ENCODE data around the gene GPRIN2. TPM values are rescaled to one million over a fixed set of nuclear protein-coding genes. Genes with fewer than 3 reads are reported as not detected.

GPRIN2 gene
- total and polyA plus RNA-seq, 2 of the 8 experiments (the other 6 are each of a cell fraction or from before 2014, with no cell fraction given): 14.3 to 18.6 TPM

DNA sequence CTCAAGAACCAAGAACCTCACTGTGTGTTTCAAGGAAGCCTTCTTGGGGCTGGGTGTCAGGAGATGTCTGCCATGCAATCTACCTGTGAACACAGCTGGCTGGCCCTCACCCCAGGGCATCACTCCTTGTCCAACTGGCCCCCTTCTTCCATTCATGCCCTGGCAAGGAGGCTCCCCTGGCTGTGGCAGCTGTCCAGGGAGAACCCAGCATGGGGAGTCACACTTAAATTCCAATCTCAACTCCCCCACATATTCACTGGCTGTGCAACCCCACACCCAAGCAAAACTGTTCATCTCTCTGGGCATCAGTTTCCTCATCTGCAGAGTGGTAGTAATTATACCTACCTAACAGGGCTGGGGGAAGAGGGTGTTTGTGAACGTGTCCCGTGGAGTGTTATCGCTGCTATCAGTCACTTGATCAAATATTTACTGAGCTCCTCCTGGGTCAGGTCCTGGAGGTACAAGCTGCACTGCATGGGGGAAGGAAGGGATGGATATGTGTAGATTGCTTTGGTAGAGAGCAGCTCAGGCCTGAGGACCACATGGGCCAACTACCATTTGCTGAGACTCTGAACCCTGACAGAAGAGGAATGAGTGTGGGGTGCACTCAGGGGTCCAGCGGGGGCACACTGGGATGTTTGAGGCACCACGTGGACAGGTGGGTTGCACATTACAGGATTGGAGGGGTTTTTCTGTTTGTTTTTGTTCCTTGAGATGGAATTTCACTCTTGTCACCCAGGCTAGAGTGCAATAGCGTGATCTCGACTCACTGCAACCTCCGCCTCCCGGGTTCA lies 2.1 kb upstream of the GPRIN2 start:
- 88% methylated on average over 9 of the region's 9 CpGs; no CpG with 5 or more reads in 1 of the 2 experiments for WGBS, 2 experiments (ENCODE audit: extremely low coverage in 1 of 2, insufficient coverage in 1 of 2, insufficient read length in 1 of 2, insufficient replicate concordance in 2 of 2, low coverage in 1 of 2, low lambda C conversion rate in 2 of 2, missing lambda C conversion rate in 1 of 2)
- Histone ChIP-seq H4K8ac (ENCODE audit: extremely low read depth, insufficient read depth, low read length) (no peak overlapping the region), H3K27ac (ENCODE audit: low read depth, low read length) (no peak overlapping the region), H2BK20ac (ENCODE audit: low read length) (no peak overlapping the region), H2AFZ (ENCODE audit: low read length) (no peak overlapping the region), H3K23me2 (ENCODE audit: low read depth, low read length) (peaks cover 17% of the 10 kb centered on the region), H3K9me3 (ENCODE audit: insufficient read depth in 2 of 2, low read depth in 1 of 2, low read length in 1 of 2) (no peaks in the 10 kb centered on the region), H3K79me1 (ENCODE audit: low read depth, low read length) (peaks cover 6% of the 10 kb centered on the region; the same call in 1 of the 2 replicates), H3K18ac (ENCODE audit: extremely low read depth, low read length) (no peak overlapping the region), H2BK12ac (ENCODE audit: low read depth, low read length) (no peak overlapping the region; the same call in 1 of the 2 replicates), H3K27me3 (replicated peaks in 1 of 4; ENCODE audit: control insufficient read depth in 3 of 4, extremely low read depth in 1 of 4, insufficient read depth in 3 of 4, low read length in 3 of 4) (peaks cover 0 to 18% (median 10%) of the 10 kb centered on the region in 4 experiments; a peak in 4 of 7 replicates), H4K5ac (ENCODE audit: insufficient read length, low read depth, low read length) (no peak overlapping the region), H2BK5ac (ENCODE audit: low read depth, low read length) (no peak overlapping the region; the same call in 1 of the 2 replicates), H3K23ac (ENCODE audit: insufficient read length) (no peak overlapping the region), H3K36me3 (ENCODE audit: control insufficient read depth in 2 of 4, insufficient read depth in 4 of 4, low read length in 3 of 4) (peaks cover 0 to 10% (median 0%) of the 10 kb centered on the region in 4 experiments; a peak in 2 of 8 replicates), H2AK5ac (ENCODE audit: low read depth, low read length) (0 out of 2 replicates have a peak overlapping the region, but pooled peaks have one; percentile 57), H3K4me2 (ENCODE audit: insufficient read depth in 1 of 2, low read depth in 2 of 2, low read length in 2 of 2) (no peak overlapping the region), H3K4ac (replicated peaks; ENCODE audit: insufficient read length, low read depth, low read length) (no peak overlapping the region), H4K91ac (replicated peaks; ENCODE audit: insufficient read length, low read length) (no peak overlapping the region), H3K4me1 (replicated peaks in 1 of 4; ENCODE audit: control insufficient read depth in 3 of 4, insufficient read depth in 4 of 4, low read length in 3 of 4) (peaks cover 5 to 19% (median 15%) of the 10 kb centered on the region in 4 experiments), H4K20me1 (replicated peaks in 1 of 2; ENCODE audit: control insufficient read depth in 1 of 2, insufficient read depth in 2 of 2, low read length in 2 of 2) (peaks cover 0 to 2% of the 10 kb centered on the region in 2 experiments), H3K14ac (ENCODE audit: insufficient read length) (no peak overlapping the region), H2BK15ac (ENCODE audit: low read length) (peak overlapping the region; percentile 66; the same call in 1 of the 2 replicates), H3K56ac (replicated peaks; ENCODE audit: insufficient read length, low read depth, low read length) (no peak overlapping the region), H3K4me3 (ENCODE audit: extremely low read depth in 1 of 4, insufficient read depth in 2 of 4, low read depth in 3 of 4, low read length in 4 of 4) (no peak overlapping the region), H3K79me2 (ENCODE audit: control insufficient read depth in 1 of 2, insufficient read depth in 2 of 2, low read length in 2 of 2) (no peaks in the 10 kb centered on the region), H2BK120ac (replicated peaks; ENCODE audit: low read depth, low read length) (no peak overlapping the region), H3K9ac (replicated peaks in 1 of 4; ENCODE audit: extremely low read depth in 1 of 4, low read depth in 3 of 4, low read length in 3 of 4) (no peak overlapping the region; a peak in 1 of 7 replicates)
- no peak for FAIRE-seq
- ChIA-PET POLR2A (ENCODE audit: partially characterized antibody) (interaction anchor here (1.9 kb wide), 2 partner anchors 13 to 14 kb away, joined by 10 to 17 read pairs; no protein-coding TSS in a partner anchor), CTCF (ENCODE audit: partially characterized antibody) (interaction anchor here (1.1 to 1.9 kb wide), 6 partner anchors 9 to 1217 kb away, joined by 3 to 15 read pairs (median 4); no protein-coding TSS in a partner anchor)
- peak in 1 of 2 experiments; percentile 43 for DNase-seq (ENCODE audit: low read depth in 1 of 2, low spot score in 2 of 2)
- no peak for TF ChIP-seq TAF1 (IDR thresholded peaks at IDR 0.05; ENCODE audit: low read depth, low read length)
- TF ChIP-seq CREB1 (IDR thresholded peaks at IDR 0.05): no peak
- TF ChIP-seq SRF (IDR thresholded peaks at IDR 0.05; ENCODE audit: low read depth, low read length): no peak
- TF ChIP-seq BACH1 (IDR thresholded peaks at IDR 0.05; ENCODE audit: low read length): no peak
- no peak for TF ChIP-seq HDAC6 (IDR thresholded peaks at IDR 0.05; ENCODE audit: low read depth, low read length)
- TF ChIP-seq NRF1 (IDR thresholded peaks at IDR 0.05; ENCODE audit: low read depth, low read length): no peak
- TF ChIP-seq CTBP2 (IDR thresholded peaks at IDR 0.05; ENCODE audit: borderline replicate concordance, insufficient read depth, insufficient read length, low read length): no peak
- TF ChIP-seq RAD21 (IDR thresholded peaks at IDR 0.05 in 1 of 2, conservative IDR thresholded peaks at IDR 0.05 in 1 of 2; ENCODE audit: low read depth in 2 of 2, low read length in 2 of 2): no peak
- no peak for TF ChIP-seq CHD2 (IDR thresholded peaks at IDR 0.05; ENCODE audit: low read length)
- no peak for TF ChIP-seq YY1 (IDR thresholded peaks at IDR 0.05; ENCODE audit: low read depth, low read length)
- TF ChIP-seq HDAC2 (IDR thresholded peaks at IDR 0.05; ENCODE audit: borderline replicate concordance in 1 of 2, low read depth in 2 of 2, low read length in 2 of 2): no peak
